GM19455 (cell line): ENCODE data around the gene FOXP1.

Experiments
- ATAC-seq: cut with Tn5 transposase; IDR thresholded peaks from one replicate; pipeline ENCODE4 v1.9.1; 2021; ENCODE audit not compliant: unreplicated experiment

Gene FOXP1

GRCh38 chr3:71288269-71288930 is 295.1 kb downstream of the FOXP1 start:
- ATAC-seq: no peak

GRCh38 chr3:71285086-71285485 is 298.4 kb downstream of the FOXP1 start:
- no peak for ATAC-seq

- ATAC-seq: no peak
These were observed 300.6 kb downstream of the FOXP1 start for GRCh38 chr3:71282976-71283375.

- no peak for ATAC-seq
These were observed 302.2 kb downstream of the FOXP1 start for GRCh38 chr3:71281280-71281679.

DNA sequence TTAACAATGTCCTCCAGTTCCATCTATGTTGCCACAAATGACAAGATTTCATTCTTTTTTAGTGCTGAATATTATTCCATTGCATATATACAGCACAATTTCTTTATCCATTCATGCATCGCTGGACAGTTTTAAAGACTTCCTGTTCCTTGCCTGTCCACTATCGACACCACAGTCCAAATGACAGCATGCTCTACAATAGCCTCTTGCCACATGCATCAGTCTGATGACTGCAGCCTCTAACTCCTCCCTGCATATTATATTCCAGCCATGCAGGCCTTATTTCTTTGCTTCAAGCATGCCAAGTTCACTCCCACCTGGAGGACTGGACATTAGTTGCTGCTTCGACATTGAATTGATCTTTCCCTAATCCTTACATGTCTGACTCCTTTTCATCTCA is 306.2 kb downstream of the FOXP1 start:
- ATAC-seq: no peak

- no peak for ATAC-seq
These were observed 307.0 kb downstream of the FOXP1 start for GRCh38 chr3:71276531-71276930.

DNA sequence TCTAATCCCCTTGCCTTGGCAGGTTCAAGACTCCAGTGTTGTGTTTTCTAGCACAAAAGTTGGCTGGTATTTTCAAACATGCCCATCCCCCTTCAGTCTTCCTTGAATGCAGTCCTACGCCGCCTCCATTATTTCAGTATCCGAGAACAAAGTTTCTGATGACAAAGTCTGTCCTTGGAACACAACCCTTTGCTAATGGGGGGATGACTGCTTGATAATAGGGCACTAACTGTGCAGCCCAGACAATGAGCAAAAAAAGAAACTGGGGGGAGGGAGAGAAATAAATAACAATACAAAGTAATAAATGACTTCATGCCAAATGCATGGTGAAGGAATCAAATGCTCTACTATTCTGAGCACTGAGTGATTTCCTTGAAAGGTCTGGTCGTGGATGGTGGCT is 310.1 kb downstream of the FOXP1 start:
- no peak for ATAC-seq

GRCh38 chr3:71271596-71271995 is 311.9 kb downstream of the FOXP1 start:
- ATAC-seq: no peak

GRCh38 chr3:71269906-71270305 is 313.6 kb downstream of the FOXP1 start:
- ATAC-seq: no peak

GRCh38 chr3:71268462-71268999 is 315.0 kb downstream of the FOXP1 start:
- no peak for ATAC-seq

DNA sequence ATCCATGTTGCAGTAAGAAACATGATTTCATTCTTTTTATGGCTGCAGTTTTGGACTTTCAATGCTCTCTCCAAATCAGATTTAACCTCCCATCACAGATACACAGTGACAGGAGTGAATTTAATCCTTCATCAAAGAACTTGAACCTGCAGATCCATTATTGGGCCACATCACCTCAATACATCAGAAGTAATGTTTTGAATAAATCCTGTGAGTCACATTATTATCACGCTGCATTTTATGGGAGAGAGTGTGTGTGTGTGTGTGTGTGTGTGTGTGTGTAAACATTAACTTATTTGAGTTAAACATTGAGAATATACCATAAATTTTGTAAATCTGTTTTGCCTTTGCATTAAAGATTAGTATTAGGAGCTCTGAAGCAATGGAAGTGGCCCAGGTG is 316.7 kb downstream of the FOXP1 start:
- ATAC-seq: no peak

DNA sequence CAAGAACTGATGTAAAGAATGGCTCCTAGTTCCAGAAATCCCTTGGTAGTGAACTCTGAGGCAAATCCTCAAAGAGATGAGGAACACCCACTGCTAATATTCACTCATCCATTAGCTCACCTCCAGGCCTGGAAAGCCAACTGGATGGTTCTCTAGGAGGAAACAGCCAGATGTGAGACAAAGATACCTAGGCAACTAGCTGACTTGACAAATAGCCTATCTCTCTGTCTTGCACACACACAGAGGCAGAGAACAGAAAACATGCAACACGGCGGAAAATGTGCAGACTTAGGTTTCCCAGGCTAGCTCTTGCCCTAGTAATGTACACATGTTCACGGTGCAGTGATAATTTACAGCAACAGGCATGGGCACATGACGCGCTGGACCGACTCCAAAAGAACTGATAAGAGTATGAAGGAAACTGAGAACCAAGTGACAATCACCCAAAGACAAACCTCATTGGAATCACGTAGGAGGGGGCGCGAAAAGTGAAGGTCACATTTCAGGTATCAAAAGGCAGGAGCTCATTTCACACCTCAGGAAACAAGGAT is 318.1 kb downstream of the FOXP1 start:
- no peak for ATAC-seq

DNA sequence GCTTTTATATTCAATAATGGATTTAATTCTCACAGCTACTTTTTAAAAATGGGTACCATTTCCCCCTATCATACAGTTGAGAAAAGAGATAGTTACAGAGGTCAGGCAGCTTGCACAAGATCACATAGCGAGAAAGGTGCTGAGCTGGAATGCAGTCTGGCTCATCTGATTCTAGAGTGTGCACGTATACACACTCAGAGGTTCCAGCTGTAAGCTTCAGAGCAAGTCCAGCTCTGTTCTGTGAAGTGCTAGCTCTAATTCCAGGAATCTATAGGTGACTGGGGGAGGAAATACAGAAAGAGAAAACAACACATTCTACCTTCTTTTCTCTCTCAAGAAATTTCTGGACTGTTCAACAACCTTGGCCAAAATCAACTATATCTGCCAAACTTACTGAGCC is 318.7 kb downstream of the FOXP1 start:
- ATAC-seq: no peak

- ATAC-seq: no peak
These were observed 320.9 kb downstream of the FOXP1 start for GRCh38 chr3:71262364-71263265.

DNA sequence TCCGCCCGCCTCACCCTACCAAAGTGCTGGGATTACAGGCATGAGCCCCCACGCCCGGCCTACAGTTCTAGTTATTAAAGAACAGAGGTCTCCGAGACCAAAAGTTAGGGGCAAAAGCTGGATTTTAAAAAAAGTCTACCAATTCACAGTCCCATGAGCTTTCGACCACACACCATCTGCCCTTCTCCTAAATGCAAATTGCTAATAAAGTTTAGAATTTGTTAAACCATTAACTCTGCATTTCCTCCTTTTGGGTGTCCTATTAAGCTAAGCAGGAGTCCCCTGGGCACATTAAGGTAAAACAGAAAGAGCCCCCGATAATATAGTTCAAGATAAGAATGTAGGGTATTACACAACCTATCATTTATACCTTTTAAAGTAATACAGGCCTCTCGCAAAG is 322.7 kb downstream of the FOXP1 start:
- no peak for ATAC-seq

DNA sequence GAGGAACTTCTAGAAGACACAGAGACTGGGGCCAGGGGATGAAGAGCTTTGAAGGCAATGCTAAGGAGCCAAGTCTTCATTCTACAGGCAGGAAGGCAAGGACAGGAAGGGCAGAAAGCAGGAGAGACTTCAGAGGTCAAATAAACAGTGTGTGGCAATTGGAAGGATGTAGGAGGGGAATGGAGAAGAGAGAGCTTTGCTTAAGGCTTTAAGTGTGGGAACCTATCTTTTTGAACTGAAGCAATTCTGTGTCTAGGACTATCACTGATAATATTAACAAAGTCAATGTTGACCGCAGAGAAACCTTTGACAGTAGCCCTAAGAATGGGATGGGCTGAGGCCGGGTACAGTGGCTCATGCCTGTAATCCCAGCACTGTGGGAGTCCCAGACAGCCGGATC is 325.0 kb downstream of the FOXP1 start:
- no peak for ATAC-seq

DNA sequence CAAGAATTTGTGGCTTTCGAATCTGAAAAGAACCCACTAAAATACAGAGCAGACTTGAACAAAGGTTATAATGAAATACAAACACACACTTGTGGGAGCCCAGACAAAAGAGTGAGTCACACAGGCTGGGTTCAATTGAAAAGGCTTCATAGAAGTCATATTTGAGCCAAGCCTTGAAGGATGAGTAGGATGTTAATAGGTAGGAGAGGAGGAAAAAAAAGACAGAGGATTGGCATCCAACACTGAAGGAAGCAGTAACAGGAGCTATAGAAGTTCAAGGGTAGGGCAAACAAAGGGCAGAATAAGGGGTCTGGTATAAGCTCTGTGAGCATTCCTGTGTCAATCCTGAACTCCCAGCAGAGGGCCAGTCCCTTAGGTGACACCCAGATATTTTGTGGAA is 325.4 kb downstream of the FOXP1 start:
- no peak for ATAC-seq

- no peak for ATAC-seq
These were observed 328.0 kb downstream of the FOXP1 start for GRCh38 chr3:71255498-71255897.

DNA sequence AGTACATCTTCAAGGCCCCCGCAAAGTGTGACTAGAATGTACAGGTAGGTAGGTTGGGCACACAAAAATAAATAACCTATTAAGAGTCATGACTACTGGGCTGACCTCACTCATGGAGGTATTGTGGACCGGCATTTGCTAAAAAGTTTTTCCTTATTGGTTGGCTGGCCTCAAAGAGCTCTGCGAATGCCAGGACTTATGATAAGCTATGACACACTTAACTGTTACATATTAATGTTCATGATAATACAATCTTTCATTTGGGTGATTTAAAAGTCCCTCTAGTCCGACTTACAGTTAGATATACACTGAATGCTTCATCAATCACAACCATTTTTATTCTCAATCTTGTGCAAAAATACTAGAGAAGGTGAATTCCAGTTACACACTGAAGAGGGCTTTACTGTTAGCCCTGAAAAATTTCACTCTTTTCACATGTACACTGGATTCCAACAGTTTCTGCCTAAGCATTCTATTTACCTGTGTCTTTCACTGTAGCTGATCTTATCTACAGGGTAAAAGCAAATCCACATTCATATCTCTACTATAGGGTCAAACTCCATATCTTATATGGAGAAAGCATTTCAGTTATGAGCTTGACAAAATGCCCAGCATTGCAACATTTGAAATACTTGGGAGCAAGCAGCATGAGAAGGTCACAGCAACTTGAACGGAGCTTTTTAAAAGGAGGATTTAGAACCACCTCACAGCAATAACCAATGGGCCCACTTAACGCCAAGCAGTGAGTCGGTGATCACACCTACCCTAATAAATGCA is 329.1 kb downstream of the FOXP1 start:
- ATAC-seq: no peak

GRCh38 chr3:71253169-71253568 is 330.4 kb downstream of the FOXP1 start:
- no peak for ATAC-seq

DNA sequence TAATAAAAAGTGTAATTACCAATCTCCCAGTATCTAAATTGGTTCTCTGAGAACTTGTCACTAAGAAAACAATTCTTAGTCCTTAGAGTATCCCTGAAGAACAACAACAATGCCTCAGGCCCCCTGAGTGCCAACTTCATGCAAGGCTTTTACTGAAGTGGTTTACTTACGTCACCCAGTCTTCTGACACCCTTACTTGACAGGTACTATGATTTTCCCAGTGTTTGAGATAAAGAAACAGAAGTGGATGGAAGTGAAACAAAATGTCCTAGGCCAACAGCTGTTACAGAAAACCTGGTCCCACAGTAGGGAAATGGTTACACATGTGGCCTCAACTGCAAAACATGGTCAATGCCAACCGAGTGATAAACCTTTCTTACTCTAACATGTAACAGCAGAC is 331.1 kb downstream of the FOXP1 start:
- no peak for ATAC-seq
